Measurements from ENCODE around the gene TCTN1. TPM values are rescaled to one million over a fixed set of nuclear protein-coding genes. Genes with fewer than 3 reads are reported as not detected.

The TCTN1 gene
- total and polyA plus RNA-seq, 2 of the 4 experiments (the other 2 are of a cell fraction): 11.7 to 18.8 TPM

GRCh38 chr12:110667671-110668070 lies 53.7 kb downstream of the TCTN1 start:
- no peak for TF ChIP-seq RCOR1 (IDR thresholded peaks at IDR 0.05; ENCODE audit: insufficient replicate concordance, low read length)
- no peak for TF ChIP-seq MAFK (IDR thresholded peaks at IDR 0.05; ENCODE audit: low read depth, low read length)
- TF ChIP-seq USF2 (IDR thresholded peaks at IDR 0.05; ENCODE audit: low read depth, low read length): no peak
- TF ChIP-seq RFX5 (IDR thresholded peaks at IDR 0.05; ENCODE audit: low read depth, low read length): no peak
- no peak for TF ChIP-seq MAZ (IDR thresholded peaks at IDR 0.05; ENCODE audit: borderline replicate concordance, low read depth, low read length)
- TF ChIP-seq SMC3 (IDR thresholded peaks at IDR 0.05; ENCODE audit: low read depth, low read length): no peak
- TF ChIP-seq MXI1 (IDR thresholded peaks at IDR 0.05; ENCODE audit: borderline replicate concordance, low read depth, low read length): no peak
- no peak for TF ChIP-seq CHD1 (IDR thresholded peaks at IDR 0.05; ENCODE audit: low read depth, low read length)
- TF ChIP-seq CEBPB (IDR thresholded peaks at IDR 0.05; ENCODE audit: low read depth, low read length): no peak
- TF ChIP-seq, protein P1, sequence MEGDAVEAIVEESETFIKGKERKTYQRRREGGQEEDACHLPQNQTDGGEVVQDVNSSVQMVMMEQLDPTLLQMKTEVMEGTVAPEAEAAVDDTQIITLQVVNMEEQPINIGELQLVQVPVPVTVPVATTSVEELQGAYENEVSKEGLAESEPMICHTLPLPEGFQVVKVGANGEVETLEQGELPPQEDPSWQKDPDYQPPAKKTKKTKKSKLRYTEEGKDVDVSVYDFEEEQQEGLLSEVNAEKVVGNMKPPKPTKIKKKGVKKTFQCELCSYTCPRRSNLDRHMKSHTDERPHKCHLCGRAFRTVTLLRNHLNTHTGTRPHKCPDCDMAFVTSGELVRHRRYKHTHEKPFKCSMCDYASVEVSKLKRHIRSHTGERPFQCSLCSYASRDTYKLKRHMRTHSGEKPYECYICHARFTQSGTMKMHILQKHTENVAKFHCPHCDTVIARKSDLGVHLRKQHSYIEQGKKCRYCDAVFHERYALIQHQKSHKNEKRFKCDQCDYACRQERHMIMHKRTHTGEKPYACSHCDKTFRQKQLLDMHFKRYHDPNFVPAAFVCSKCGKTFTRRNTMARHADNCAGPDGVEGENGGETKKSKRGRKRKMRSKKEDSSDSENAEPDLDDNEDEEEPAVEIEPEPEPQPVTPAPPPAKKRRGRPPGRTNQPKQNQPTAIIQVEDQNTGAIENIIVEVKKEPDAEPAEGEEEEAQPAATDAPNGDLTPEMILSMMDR (conservative IDR thresholded peaks at IDR 0.05; ENCODE audit: low read depth, low read length): no peak
- TF ChIP-seq FOS (IDR thresholded peaks at IDR 0.05; ENCODE audit: low read depth, low read length): no peak
- Histone ChIP-seq H3K9me3 (ENCODE audit: control insufficient read depth, insufficient read depth, low read length) (no peaks in the 10 kb centered on the region; the same call in 1 of the 2 replicates), H3K27ac (ENCODE audit: insufficient read depth, low read length) (no peak overlapping the region), H2BK5ac (ENCODE audit: low read depth, low read length, poor library complexity, severe bottlenecking) (no peak overlapping the region), H3K9me1 (ENCODE audit: insufficient read depth, low read length) (no peaks in the 10 kb centered on the region), H3K18ac (ENCODE audit: low read depth, low read length) (no peak overlapping the region), H3K79me1 (ENCODE audit: low read depth in 1 of 2, low read length in 2 of 2) (no peaks in the 10 kb centered on the region), H3K4ac (ENCODE audit: low read depth, low read length) (no peak overlapping the region), H2AFZ (replicated peaks; ENCODE audit: low read length, poor library complexity) (no peak overlapping the region), H3K14ac (replicated peaks; ENCODE audit: low read depth, low read length) (no peak overlapping the region), H2BK20ac (ENCODE audit: low read depth, low read length) (no peak overlapping the region), H4K91ac (ENCODE audit: insufficient read depth, low read depth, low read length) (no peak overlapping the region), H2AK5ac (ENCODE audit: low read depth, low read length) (no peak overlapping the region), H3K56ac (ENCODE audit: extremely low read depth, insufficient read depth, low read length) (no peak overlapping the region), H2AK9ac (replicated peaks; ENCODE audit: low read depth, low read length, poor library complexity) (no peak overlapping the region), H2BK15ac (ENCODE audit: low read depth, low read length) (no peak overlapping the region), H3K4me1 (ENCODE audit: control insufficient read depth, insufficient read depth, low read length) (no peaks in the 10 kb centered on the region), H3K9ac (ENCODE audit: low read depth, low read length) (no peak overlapping the region), H3K23ac (ENCODE audit: low read depth, low read length) (no peak overlapping the region), H4K5ac (ENCODE audit: low read depth, low read length) (no peak overlapping the region), H3K4me2 (ENCODE audit: low read depth, low read length) (no peak overlapping the region), H2BK120ac (ENCODE audit: low read depth, low read length) (no peak overlapping the region), H3K4me3 (ENCODE audit: insufficient read depth, low read depth, low read length) (no peak overlapping the region), H4K8ac (ENCODE audit: low read depth in 2 of 2, low read length in 2 of 2) (no peak overlapping the region), H3K36me3 (ENCODE audit: control insufficient read depth, insufficient read depth, low read length) (no peaks in the 10 kb centered on the region), H3K27me3 (ENCODE audit: control insufficient read depth, insufficient read depth, low read length) (peaks cover 10% of the 10 kb centered on the region), H4K20me1 (ENCODE audit: insufficient read depth, low read length) (no peaks in the 10 kb centered on the region)
- in situ Hi-C loops (cut with MboI; ENCODE audit: low sequenced_read_pairs) (no loop called here), intact Hi-C loops (cut with micrococcal nuclease) (no loop called here), dilution Hi-C loops (cut with HindIII; ENCODE audit: low sequenced_read_pairs, unreplicated experiment) (no loop called here)
- CTCF ChIA-PET: no interaction called here
- WGBS, 2 experiments (ENCODE audit: extremely low coverage in 2 of 2, insufficient read length in 1 of 2): no CpG with 5 or more reads among the region's 3 CpGs
- ATAC-seq (ENCODE audit: low read depth) (no peak), DNase-seq (no peak)
- no TSS peak for BruUV-seq (replicated peaks)
- POLR2A ChIA-PET (ENCODE audit: unreplicated experiment): no interaction called here

Measured in IMR-90 (cell line).